HG03066 (cell line): ENCODE results near the gene TAF1B.
A peak's percentile ranks its signal among the peaks of the same experiment; 100 is the strongest.
"Not testable (repeated sequence)": the region's sequence is repeated elsewhere in the genome, so short reads cannot be mapped to it uniquely, and the experiment has no call there.

ENCODE experiments used
- ATAC-seq: cut with Tn5 transposase; IDR thresholded peaks from one replicate; pipeline ENCODE4 v1.9.1; 2021; ENCODE audit warnings: low read depth; ENCODE audit not compliant: unreplicated experiment

The TAF1B gene

DNA sequence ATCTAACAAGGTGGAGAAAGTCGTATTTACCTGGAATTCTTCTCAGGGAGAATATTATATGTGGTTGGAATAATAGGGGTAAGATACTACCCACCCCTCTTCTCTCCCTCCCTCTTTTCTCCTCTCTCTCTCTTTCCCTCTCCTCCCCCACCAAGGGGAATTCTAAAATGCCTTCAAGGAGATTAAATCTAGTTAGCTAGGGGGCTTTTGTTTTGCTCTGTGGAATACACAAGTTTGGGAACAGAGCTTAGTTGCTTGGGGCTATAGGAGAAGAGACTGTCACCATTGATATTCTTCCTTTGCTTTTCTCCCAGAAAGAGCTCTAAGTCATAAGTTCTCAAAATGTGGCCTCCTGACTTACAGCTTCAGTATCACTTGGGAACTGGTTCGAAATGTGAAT is 34.5 kb downstream of the TAF1B start:
- ATAC-seq, result no peak

GRCh38 chr2:9879455-9880194 is 36.4 kb downstream of the TAF1B start:
- ATAC-seq, result no peak

DNA sequence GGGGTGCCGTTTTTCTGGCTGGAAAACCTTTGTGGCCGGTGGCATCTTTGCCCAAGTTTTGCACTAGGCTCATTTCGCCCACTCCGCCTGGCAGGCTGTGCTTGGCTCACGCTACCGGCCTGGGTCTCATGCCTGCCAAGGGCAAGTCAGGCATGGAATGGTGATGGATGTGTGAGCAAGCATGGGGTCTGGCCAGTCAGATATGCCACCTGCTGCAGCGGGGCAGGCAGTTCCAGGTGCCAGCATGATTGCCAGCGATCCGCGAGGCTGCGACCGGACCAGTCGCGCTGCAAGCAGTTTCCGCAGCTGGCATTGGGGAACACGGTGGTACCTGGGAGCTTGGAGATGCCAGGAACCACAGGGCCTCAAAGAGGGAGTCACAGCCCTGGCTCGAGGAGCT is 40.6 kb downstream of the TAF1B start:
- ATAC-seq, result no peak

DNA sequence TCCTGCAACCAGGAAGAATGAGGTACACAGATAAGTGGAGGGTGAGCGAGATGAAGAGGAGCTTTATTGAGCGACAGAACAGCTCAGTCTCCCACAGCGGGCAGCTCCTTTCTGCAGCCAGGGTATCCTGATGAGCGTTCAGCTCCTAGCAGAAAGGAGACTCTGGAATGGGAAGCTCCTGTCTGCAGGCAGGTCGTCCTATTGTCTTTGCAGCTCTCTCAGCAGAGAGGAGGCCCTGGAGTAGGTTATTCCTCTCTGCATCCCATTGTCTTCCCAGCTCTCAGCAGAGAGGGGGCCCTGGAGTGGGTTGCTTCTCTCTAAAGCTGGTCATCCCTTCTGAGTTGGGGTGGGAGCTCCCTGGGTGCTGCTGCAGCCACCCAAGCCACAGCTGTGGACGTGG is 41.2 kb downstream of the TAF1B start:
- no peak for ATAC-seq

DNA sequence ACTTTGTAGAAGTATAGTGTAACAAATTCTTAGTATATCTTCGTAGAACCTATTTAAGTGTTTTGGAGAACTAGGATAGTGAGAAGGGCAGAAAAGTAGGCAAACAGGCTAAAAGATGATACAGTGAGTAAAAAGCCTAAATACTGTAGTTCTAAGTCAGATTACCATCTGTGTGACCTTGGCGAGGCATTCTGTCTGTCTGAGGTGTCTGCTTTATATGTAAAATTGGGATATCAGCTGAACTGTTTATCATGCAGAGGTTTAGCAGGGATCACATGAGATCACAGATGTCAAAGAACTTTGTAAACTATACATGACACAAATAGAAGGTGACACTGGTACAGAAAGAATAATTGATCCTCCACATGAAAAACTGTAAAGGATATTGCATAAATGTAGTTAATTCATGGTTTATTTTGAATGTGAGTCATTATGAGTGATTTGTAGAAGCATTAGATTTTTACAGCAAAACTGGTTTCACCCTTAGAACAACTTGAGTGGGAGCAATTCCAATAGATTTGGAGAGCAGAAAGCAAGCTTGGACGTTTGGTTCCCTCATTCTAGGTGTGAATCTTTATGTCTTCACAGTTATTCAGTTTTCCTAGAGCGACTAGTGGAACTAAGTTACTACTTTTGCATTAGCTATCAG is 41.9 kb downstream of the TAF1B start:
- no peak for ATAC-seq

DNA sequence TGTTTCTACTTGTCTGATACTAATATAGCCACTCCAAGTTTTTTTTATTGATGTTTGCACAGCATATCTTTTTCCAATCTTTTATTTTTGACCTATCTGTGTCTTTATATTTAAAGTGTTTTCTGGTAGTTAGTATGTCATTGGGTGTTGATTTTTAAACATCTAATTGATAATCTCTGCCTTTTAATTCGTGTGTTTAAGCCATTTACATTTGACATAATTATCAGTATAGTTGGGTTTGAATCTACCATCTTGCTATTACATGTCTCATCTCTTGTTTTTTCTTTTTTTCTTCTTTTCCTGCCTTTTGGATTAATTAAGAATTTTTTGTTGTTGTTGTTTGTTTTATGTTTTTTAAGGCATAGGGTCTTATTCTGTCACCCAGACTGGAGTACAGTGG is 44.2 kb downstream of the TAF1B start:
- ATAC-seq, result no peak

- ATAC-seq, result no peak
These were observed 46.6 kb downstream of the TAF1B start for GRCh38 chr2:9889812-9890261.

DNA sequence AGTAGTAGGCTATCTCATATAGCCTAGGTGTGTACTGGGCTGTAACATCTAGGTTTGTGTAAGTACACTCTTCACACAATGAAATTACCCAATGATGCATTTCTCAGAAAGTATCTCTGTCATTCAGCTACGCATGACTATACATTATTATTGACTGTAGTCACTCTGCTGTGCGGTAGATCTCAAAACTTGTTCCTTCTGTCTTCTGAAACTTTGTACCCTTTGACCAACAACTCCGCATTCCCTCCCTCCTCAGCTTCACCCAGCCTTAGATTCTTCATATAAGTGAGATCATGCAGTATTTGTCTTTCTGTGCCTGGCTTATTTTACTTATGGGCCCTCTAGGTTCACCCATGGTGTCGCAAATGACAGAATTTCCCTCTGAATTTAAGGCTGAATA is 49.0 kb downstream of the TAF1B start:
- ATAC-seq, result no peak

- ATAC-seq, result no peak
These were observed 52.7 kb downstream of the TAF1B start for GRCh38 chr2:9895669-9896590.

- no peak for ATAC-seq
These were observed 54.1 kb downstream of the TAF1B start for GRCh38 chr2:9897331-9897737.

DNA sequence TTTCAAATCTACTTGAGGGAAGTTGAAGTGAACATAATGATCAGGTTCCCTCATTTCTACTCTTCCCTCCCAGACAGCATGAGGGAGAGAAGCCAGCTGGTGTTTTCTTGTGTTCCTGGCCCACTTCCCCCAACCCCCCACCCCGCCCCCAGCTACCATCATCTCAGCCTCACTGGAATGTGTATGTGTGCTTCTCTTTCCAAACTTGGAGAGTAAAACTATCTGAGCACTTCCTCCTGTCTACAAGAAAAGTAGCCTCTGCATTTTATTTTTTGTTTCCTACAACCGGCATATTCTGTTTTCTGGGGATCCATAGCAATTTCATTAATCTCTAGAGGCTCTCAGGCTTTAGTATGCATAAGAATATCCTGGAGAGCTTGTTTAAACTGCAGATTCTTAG is 54.6 kb downstream of the TAF1B start:
- ATAC-seq, result no peak

DNA sequence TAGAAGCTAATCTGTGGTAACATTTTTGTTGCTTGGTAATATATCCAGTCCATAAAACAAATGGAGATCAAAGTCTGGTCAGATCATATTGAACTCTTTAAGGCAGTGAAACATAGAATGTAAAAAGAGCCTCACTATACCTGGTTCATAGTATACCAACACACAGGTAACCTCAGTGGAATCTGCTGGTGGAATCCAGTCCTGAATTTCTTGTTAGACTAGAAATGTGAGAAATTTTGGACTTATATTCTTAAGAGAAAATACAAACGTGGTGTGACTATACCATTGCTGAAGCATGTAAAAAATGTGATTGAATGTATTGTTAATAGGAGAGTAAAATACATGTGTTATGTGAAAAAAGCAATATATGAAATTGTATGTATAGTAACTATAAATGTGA is 62.1 kb downstream of the TAF1B start:
- no peak for ATAC-seq

GRCh38 chr2:9907402-9907801 is 64.1 kb downstream of the TAF1B start:
- no peak for ATAC-seq

DNA sequence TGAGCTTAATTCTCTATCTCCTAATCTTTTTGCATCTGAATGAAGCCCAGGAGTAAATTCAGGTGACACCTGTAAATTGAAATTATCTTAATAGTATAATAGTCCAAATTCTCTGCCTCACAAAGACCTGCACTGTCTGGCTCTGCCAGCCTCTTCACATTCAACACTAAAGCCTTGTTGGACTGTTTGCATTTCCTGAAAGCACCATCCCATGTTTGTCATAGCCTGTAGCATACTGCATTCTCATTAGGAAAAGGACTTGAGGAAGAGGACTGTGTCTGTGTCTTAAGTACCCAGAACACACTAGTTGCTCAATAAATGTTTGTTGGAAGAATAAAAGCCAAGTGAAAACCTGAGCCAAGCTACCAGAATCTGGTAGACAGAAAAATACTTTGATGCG is 65.4 kb downstream of the TAF1B start:
- no peak for ATAC-seq

DNA sequence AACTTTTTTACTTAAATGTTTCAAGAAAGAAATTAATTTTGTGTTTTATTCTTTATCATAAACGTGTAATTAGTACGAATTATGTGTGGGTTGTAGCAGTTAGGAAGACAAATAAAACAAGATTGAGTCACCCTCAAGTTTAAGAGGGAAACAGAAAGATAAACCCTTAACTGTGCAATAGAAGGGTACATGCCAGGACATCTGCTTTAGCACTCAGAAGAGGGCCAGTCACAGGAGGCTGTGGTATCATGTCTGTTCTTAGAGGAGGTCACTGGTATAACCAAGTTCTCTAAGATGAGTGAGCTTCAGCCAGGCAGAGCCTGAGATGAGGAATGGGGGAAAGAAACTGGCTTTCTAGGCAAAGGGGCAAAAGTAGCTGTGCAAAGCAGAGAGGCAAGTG is 65.8 kb downstream of the TAF1B start:
- no peak for ATAC-seq

DNA sequence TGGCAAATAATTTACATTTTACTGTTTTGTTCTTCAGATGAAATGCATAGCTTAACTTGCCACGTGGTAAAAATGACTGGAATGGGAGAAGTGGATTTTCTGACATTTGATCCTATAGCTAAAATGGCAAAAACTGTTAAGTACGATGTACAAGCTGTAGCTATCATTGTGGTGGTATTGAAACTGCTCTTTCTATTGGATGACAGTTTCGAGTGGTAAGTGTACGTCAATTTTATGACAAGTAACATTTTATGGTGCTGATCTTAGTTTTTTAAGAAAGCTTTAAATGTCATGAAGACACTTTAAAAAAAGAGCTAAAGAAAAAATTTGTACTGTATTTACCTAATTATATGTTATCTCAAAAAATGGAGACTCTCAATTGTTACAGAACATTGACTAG is 67.4 kb downstream of the TAF1B start:
- no peak for ATAC-seq

DNA sequence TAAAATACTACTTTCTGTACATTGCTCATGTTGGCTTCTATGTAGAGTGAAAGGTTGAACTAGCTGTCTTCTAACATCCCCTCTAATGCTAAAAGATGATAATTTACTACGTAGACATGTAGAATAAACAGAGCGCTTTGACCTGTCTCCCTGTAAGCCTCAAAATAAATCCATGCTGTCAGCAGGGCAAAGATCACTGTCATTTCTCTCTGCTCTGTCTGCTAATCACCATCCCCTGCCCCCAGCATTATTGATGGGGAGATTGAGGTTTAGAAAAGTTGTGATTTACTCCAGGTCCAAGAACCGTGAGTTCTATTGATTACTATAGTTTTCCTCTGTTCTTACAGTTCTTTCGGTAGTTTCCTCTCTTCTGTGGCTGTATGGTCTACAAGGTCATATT is 69.2 kb downstream of the TAF1B start:
- no peak for ATAC-seq

DNA sequence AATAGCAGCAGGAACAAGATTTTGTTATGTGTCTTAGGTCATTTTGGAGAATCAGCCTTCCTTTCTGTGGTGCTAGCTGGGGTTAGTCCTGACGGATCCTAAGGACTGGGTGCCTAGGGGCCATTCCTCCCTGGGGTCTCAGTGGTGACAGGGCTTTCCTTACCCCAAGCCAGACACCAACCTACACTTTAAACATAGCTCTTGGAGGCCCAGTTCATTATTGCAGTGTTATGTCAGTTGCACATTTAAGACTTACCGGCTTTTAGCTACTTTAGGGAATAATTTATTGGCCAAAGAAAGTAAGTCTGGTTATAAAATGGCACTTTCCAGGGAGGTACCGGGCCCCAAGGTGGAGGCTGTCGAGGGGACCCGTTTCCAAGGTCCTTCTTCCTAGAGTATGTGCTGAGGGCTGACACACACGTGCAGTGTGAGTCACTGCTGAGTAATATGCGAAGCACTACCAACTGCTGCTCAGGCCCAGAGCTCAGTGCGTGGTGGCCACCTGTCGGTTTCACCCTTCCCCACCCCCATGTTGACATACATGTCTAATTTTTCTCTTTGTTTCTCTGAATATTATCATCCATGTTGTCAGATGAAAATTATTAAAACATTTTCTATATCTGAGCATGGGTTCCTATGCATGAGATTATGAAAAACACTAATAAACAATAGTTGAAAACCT is 71.3 kb downstream of the TAF1B start:
- peak; percentile 99 for ATAC-seq

DNA sequence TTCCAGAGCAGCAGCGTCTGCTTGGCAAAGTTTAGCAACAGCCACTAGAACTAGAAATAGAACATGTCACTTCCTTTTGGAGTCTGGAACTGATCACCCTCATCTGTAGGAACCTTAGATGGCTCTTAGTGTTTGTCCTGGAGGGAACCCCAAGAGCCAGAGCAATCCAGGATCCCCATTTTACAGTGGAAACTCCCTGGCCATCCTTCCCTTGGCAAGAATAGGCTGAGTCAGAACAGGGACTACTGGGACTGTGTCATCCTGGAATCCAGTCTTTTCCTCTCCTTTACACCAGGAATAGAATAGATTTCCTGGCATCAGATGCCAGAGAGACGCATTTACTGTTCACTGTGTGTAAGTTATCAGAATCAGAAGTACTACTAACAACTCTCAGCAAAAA is 75.0 kb downstream of the TAF1B start:
- ATAC-seq, result no peak

DNA sequence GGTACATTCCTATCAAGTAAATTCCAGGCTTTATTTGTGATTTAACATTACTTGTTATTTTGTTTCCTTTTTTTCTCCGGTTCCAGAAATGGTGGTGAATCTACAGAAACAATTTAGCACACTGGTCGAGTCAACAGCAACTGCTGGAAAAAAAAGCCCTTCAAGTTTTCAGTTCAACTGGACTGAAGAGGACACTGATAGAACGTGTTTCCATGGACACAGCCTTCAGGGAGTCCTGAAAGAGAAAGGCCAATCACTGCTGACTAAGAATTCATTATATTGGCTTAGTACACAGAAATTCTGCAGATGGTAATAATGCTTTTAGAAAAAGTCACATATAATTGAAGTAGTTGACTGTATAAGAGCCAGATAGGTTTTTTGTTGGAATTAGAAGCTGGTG is 76.2 kb downstream of the TAF1B start:
- ATAC-seq, result no peak

DNA sequence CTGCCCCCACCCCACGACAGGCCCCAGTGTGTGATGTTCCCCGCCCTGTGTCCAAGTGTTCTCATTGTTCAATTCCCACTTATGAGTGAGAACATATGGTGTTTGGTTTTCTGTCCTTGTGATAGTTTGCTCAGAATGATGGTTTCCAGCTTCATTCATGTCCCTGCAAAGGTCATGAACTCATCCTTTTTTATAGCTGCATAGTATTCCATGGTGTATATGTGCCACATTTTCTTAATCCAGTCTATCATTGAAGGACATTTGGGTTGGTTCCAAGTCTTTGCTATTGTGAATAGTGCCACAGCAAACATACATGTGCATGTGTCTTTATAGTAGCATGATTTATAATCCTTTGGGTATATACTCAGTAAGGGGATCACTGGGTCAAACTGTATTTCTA is 83.7 kb downstream of the TAF1B start:
- ATAC-seq, result not testable (repeated sequence)
